ENCODE data around the gene ZBTB8A. TPM values are rescaled to one million over a fixed set of nuclear protein-coding genes. Genes with fewer than 3 reads are reported as not detected.

Gene ZBTB8A
- total and polyA plus RNA-seq, 10 donors = 0.35 to 4.0 (median 2.4) TPM

GRCh38 chr1:32612189-32612881, 73.1 kb downstream of the ZBTB8A start:
- WGBS, 5 donors = 2 to 8% (median 5%) methylated on average over 32 to 35 of the region's 35 CpGs
- Histone ChIP-seq H3K4me1 (peaks cover 5 to 18% (median 15%) of the 10 kb centered on the region in 6 donors), H3K4me3 (peak overlapping the region; percentile 32 to 73 (median 47)), H3K36me3 (peaks cover 0 to under 1% (median 0%) of the 10 kb centered on the region in 6 donors), H3K27me3 (replicated peaks in 1 of 7) (no peaks in the 10 kb centered on the region), H3K9me3 (no peaks in the 10 kb centered on the region), H3K27ac (peak overlapping the region in 2 of 8 donors; percentile 8 to 39)
- TF ChIP-seq CTCF (IDR thresholded peaks at IDR 0.05 in 8 of 11, conservative IDR thresholded peaks at IDR 0.05 in 3 of 11) (peak in 8 of 11 experiments; percentile 15 to 54 (median 38)), POLR2AphosphoS5 (IDR thresholded peaks at IDR 0.05) (peak; percentile 73 to 84 (median 79)), POLR2A (IDR thresholded peaks at IDR 0.05) (no peak)
- peak; percentile 90 for DNase-seq
- intact Hi-C loops (cut with DNase I; ENCODE audit: low total_unique reads) = no loop called here

DNA sequence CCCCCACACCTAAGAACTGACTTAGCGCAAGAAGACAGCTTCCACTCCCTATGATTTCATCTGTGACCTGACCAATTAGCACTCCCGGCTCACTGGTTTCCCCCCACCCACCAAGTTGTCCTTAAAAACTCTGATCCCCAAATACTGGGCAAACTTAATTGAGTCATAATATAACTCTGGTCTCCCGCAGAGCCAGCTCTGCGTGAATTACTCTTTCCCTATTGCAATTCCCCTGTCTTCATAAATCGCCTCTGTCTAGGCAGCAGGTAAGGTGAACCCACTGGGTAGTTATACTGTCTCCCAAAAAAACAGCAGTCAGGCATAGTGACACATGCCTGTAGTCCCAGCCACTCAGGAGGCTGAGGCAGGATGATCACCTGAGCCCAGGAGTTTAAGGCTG, 74.2 kb downstream of the ZBTB8A start:
- no peak for TF ChIP-seq POLR2AphosphoS5 (IDR thresholded peaks at IDR 0.05)

DNA sequence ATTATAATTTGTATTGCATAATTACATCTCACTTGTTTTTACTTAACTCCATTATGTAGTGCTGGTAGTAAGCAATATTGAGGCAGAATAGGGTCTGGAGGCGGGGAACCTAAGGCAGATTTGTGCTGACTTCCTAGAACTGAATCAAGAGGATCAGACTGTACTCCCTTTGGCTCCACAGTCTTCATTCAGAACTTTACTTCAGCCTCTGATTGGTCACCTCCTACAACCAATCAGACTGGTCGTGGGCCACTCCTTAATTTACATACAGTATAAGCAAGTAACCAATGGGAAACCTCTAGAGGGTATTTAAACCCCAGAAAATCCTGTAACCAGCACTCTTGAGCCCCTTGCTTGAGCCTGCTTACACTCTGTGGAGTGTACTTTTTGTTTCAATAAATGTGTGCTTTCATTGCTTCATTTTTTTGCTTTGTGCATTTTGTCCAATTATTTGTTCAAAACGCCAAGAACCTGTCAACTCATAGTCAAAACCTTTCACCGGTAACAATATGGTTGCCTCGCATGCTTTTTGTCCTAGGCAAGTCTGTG, 79.5 kb downstream of the ZBTB8A start:
- no peak overlapping the region for H3K27ac ChIP-seq
- no peak for DNase-seq
- no peaks in the 10 kb centered on the region for H3K27me3 ChIP-seq (replicated peaks in 1 of 7)
- H3K9me3 ChIP-seq = no peaks in the 10 kb centered on the region
- peaks cover 0 to 8% (median 2%) of the 10 kb centered on the region in 6 donors for H3K4me1 ChIP-seq
- TF ChIP-seq CTCF (IDR thresholded peaks at IDR 0.05 in 8 of 11, conservative IDR thresholded peaks at IDR 0.05 in 3 of 11) (no peak), POLR2AphosphoS5 (IDR thresholded peaks at IDR 0.05) (no peak), POLR2A (IDR thresholded peaks at IDR 0.05) (no peak)
- WGBS, 5 donors = 95 to 97% (median 97%) methylated on average over 5 of the region's 5 CpGs
- no peak overlapping the region for H3K4me3 ChIP-seq
- H3K36me3 ChIP-seq = peaks cover 0 to 58% (median 6%) of the 10 kb centered on the region in 6 donors
- intact Hi-C loops (cut with DNase I; ENCODE audit: low total_unique reads) = no loop called here

More for the DNA sequence above, 74.2 kb downstream of the ZBTB8A start:
- intact Hi-C loops (cut with DNase I; ENCODE audit: low total_unique reads) = no loop called here
- H3K9me3 ChIP-seq = no peaks in the 10 kb centered on the region
- peaks cover 0 to 10% (median 0%) of the 10 kb centered on the region in 6 donors for H3K36me3 ChIP-seq
- DNase-seq = no peak
- 89 to 96% (median 91%) methylated on average over 5 of the region's 5 CpGs for WGBS, 5 donors
- H3K4me3 ChIP-seq = no peak overlapping the region
- no peaks in the 10 kb centered on the region for H3K27me3 ChIP-seq (replicated peaks in 1 of 7)
- no peak overlapping the region for H3K27ac ChIP-seq
- peaks cover 5 to 18% (median 15%) of the 10 kb centered on the region in 6 donors for H3K4me1 ChIP-seq

DNA sequence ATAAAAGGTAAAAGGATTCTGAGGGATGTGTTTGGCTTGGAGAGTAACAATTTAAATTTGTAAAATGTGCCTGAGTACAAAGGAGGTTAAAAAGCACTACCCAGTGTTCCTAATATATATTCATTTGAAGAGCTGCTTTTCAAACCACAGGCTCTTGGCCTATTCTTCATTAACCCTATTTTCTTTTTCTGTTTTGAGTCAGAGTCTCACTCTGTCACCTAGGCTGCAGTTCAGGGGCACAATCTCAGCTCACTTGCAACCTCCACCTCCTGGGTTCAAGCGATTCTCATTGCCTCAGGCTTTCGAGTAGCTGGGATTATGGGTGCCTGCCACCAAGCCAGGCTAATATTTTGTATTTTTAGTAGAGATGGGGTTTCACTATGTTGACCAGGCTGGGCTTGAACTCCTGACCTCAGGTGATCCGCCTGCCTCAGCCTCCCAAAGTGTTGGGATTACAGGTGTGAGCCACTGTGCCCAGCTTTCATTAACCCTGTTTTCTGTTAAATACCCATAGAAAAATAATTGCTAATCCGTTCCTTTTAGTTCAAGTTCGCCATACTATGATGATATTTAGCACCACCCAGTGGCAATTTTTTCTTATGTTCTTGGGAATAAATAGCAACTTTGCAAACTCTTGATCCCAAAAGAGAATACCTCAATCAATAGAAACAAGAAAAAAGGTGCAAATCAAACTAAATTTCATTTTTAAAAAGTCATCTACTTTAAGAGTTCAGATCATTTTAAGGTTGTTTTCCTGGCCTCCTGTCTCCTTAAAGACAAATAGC, 80.7 kb downstream of the ZBTB8A start:
- no peak for DNase-seq
- no peaks in the 10 kb centered on the region for H3K9me3 ChIP-seq
- H3K36me3 ChIP-seq = peaks cover 0 to 69% (median 6%) of the 10 kb centered on the region in 6 donors
- intact Hi-C loops (cut with DNase I; ENCODE audit: low total_unique reads) = no loop called here
- 60 to 68% (median 67%) methylated on average over 5 of the region's 5 CpGs for WGBS, 5 donors
- H3K4me1 ChIP-seq = peaks cover 0 to 18% (median 3%) of the 10 kb centered on the region in 6 donors
- H3K27ac ChIP-seq = no peak overlapping the region
- no peaks in the 10 kb centered on the region for H3K27me3 ChIP-seq (replicated peaks in 1 of 7)
- TF ChIP-seq POLR2A (IDR thresholded peaks at IDR 0.05) (no peak), POLR2AphosphoS5 (IDR thresholded peaks at IDR 0.05) (no peak), CTCF (IDR thresholded peaks at IDR 0.05 in 8 of 11, conservative IDR thresholded peaks at IDR 0.05 in 3 of 11) (no peak)
- no peak overlapping the region for H3K4me3 ChIP-seq
